Glomerular endothelial cell (primary cell): ENCODE measurements around the gene CRAT. TPM values are rescaled to one million over a fixed set of nuclear protein-coding genes. Genes with fewer than 3 reads are reported as not detected.

Experiments used
- DNase-seq: peaks from one replicate; pipeline ENCODE4 v3.0.0-alpha.2; 2011; ENCODE audit warnings: low read depth, low spot score; ENCODE audit errors: extremely low read depth
- total RNA-seq: library from RNA; depleted of rRNA; stranded (reverse); fragments of >200 nt; gene quantifications from 2 replicates; pipeline ENCODE4 v1.2.3, GENCODE V29; 2015

Gene CRAT
- total RNA-seq, 1 donor from 2014 or later, result 46.1 TPM

DNA sequence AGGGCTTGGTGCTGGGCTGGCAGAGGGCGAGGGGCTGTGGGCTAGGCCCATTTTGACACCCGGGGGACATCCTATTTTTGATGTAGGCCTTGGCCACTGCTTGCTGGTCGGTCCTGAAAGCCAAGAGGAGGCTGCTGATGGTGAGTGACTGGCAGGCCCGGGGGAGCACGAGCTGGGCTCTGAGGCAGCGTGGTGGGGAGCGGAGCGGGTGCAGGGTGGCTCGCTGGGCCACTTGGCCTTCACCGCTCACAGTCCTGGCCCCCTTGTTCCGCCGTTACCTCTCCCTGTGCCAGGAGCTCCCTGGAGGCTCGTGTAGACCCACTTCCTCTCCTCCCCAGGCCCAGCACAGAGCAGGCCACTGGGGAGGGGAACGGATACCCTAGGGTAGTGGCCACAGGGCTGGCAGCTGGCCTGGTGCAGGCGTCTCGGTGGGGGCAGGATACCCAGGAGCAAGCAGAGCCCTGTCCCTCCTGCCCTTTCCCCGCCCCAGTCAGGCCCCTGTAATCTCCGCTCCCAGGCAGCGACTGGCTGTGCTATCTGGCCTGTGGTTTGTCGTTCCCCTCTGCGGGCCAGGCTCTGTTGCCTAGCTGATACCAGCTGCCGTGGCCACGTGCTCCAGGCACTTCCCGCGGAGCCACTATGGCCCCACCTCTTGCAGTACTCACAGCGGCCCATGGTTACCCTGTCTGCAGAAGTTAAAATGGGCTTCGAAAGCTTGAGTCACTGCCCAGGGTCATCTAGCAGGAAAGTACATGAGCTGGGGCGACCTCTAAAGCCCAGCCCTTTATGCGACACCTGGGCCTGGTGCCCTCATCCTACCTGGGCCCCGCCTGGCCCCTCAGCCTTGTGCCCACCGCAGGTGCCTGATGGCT is 41.4 kb downstream of the CRAT start:
- DNase-seq, result no peak

DNA sequence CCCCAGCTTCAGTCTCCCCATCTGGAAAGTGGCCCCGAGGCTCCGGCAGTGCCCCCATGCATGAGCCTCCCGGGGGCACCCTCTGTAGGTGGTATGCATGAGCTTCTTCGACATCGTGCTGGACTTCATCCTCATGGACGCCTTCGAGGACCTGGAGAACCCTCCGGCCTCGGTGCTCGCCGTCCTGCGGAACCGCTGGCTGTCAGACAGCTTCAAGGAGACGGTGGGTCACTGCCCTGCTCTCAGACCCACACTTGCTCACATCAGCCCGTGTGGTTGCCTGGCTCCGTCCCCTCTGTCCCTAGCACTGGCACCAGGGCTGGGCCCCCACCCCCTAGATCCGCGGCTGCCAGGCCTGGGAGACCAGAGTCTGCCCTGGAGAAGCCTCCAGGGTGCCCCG is 42.5 kb downstream of the CRAT start:
- DNase-seq, result no peak

DNA sequence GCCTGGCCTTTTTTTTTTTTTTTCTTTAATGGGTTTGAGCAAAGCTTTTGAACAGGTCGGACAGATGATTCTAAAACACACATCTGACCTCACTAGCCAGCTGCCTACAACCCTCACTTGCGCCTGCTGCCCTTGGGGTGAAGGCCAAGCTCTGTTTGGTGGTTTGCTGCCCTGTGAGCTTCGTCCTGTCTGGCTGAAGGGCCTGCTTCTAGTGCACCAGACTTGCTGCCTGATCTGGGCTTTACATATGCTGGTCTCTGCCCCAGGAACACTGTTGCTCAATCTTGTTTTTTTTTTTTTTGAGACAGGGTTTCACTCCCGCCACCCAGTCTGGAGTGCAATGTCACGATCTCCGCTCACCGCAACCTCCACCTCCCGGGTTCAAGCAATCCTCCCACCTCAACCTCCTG is 46.1 kb downstream of the CRAT start:
- DNase-seq, result no peak

DNA sequence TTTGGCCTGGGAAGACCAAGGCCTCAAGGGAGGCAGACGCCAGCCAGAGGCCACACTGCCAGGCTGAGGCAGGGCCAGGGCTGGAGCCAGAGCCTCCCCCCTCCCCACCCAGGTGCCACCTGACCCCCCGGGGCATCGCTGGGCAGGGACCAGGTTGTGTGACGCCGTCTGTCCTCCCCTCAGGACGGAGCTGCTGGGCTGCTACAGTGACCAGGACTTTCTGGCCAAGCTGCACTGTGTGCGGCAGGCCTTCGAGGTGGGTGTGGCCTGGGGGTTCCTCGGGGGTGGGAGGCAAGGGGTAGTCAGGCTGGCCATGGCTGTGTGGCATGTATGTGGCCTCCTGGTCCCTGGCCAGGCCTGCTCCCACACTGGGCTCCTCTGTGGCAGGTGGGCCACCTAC is 47.5 kb downstream of the CRAT start:
- no peak for DNase-seq

DNA sequence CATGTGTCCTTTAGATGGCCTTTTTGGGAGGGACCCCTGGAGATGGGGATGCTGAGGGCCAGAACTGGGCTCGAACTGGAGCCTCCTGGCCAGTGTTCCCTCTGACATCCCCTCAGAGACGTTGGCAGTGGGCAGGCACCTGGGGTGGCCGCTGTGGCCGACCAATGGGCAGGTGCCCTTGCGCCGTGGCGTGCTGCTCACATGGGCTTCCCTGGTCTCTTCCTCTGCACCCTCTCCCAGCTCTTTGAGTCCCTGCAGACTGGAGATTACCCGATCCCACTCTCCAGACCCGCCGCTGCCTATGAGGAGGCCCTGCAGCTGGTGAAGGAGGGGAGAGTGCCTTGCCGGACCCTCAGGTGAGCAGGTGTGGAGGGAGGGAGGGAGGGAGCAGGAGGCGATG is 49.6 kb downstream of the CRAT start:
- DNase-seq, result no peak

DNA sequence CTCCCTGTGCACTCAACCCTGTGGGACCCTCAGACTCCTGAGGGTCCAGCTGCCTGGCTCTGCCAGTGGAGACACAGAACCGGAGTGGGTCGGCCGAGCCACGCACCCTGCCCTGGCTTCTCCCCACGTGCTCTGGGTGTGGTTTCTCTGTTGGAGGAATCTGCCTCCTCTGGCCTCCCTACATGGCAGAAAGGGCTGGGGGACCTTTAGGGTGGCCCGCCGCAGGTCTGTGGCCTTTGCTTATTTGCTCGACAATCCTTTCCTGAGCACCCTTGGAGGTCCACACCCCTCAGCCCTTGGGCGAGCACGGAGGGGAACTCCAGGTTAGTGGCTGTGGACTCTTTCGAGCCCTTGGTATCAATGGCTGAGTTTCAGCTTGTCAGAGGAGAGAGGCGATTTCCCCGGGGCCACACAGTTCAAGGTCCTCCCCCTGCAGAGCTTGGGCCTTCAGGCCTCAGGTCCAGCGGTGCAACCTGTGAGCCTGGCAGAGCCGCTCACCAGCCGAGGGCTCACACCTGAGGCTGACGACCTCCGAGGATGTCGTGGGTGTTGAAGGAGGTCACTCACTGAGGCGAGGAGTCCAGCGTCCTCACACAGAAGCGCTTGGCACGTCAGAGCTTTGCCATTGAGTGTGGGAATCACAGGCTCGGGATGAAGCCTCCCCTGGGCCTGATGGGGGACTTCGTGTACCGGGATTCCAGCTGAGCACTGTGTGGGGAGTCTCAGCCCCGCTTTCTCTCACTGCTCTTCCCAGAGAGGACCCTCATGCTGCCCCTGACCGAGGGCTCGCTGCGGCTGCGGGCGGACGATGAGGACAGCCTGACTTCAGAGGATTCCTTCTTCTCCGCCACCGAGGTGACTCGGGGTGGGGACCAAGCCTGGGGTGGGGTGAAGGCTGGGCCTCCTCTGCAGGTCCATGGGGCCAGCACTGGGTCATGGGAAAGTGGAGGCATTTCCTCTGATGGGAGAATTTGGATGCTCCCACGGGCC is 50.5 kb downstream of the CRAT start:
- no peak for DNase-seq

DNA sequence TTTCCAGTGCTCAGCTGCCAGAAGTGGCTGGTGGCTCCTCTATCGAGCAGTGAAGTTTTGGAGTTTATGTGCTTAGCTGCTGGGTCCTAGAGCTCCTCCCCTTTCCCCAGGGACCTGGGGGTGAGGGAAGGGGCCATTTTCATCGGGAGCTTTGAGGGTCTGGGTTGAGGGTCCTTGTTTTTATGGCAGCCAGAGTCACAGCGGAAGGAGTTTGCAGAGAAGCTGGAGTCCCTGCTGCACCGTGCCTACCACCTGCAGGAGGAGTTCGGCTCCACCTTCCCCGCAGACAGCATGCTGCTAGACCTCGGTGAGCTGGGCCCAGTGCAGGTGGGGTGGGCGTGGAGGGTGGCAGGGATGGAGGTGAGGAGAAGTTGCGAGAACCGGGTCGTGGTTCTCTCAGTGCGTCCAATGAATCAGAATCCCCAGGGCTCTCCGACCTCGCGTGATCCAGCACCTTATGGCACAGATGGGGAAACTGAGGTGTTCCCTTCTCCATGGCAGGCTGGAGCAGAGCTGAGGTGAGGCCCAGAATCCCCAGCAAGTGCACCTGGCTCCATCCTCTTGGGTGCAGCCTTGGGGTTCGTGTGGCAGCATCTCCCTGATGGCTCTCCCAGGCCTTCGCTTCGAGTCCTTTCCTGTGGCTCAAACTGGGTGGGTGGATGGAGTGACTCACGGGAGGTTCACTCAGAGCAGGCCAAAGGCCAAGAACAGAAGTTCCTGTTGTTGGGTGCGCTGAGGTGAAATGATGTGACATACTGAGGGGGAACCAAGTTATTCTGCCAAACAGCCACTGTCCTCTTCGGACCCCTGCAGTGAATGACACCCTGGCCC is 51.4 kb downstream of the CRAT start:
- DNase-seq, result no peak

- DNase-seq, result no peak
Measured at GRCh38 chr9:129054163-129054851, 56.3 kb downstream of the CRAT start.

GRCh38 chr9:129053020-129053419 is 57.6 kb downstream of the CRAT start:
- DNase-seq, result no peak

GRCh38 chr9:129052592-129052991 is 58.0 kb downstream of the CRAT start:
- DNase-seq, result no peak

Other genes with a start within 250 kb of the CRAT start
- gene KYAT1, start 228.8 kb downstream of the CRAT start, total RNA-seq, result 6.1 and 10.5 TPM in 2 replicates
- 114 and 116 TPM in 2 replicates for gene LRRC8A, start 228.7 kb downstream of the CRAT start, total RNA-seq
- gene PHYHD1, start 189.8 kb downstream of the CRAT start, total RNA-seq, result 0.23 and 2.9 TPM in 2 replicates
- 28.1 and 32.1 TPM in 2 replicates for gene DOLK, start 163.2 kb downstream of the CRAT start, total RNA-seq
- 47.5 and 51.3 TPM in 2 replicates for gene NUP188, start 163.1 kb downstream of the CRAT start, total RNA-seq
- 63.7 and 63.8 TPM in 2 replicates for gene SH3GLB2, start 82.5 kb downstream of the CRAT start, total RNA-seq
- 17.5 and 23.3 TPM in 2 replicates for gene MIGA2, start 74.2 kb downstream of the CRAT start, total RNA-seq
- 13.8 and 15.6 TPM in 2 replicates for gene DOLPP1, start 29.7 kb downstream of the CRAT start, total RNA-seq
- gene PTPA, start 622 bp upstream of the CRAT start, total RNA-seq, result 82.9 and 96.7 TPM in 2 replicates
- 21.4 and 23.3 TPM in 2 replicates for gene IER5L, start 67.5 kb upstream of the CRAT start, total RNA-seq